BLaER1 treated with 17β-estradiol and CSF1 and Interleukin-3, amounts not matched to agents 10 nM and 100 nM (cell line): ENCODE measurements around the gene GALNTL6.

Experiments used
- H3K27ac ChIP-seq, 11 experiments: shearing (Covaris generic); formaldehyde crosslinking; 2 replicates each; pipeline ENCODE4 v1.8.1; 2022
- H3K27me3 ChIP-seq, 11 experiments: shearing (Covaris generic); formaldehyde crosslinking; 2 replicates each; pipeline ENCODE4 v1.8.1; 2022
- H3K36me3 ChIP-seq, 11 experiments: shearing (Covaris generic); formaldehyde crosslinking; 2 replicates each; pipeline ENCODE4 v1.8.1; 2022
- H3K4me1 ChIP-seq, 10 experiments: shearing (Covaris generic); formaldehyde crosslinking; 2 replicates each; pipeline ENCODE4 v1.8.1; 2022
- H3K4me2 ChIP-seq, 11 experiments: shearing (Covaris generic); formaldehyde crosslinking; 2 replicates each; pipeline ENCODE4 v1.8.1; 2022
- H3K4me3 ChIP-seq, 10 experiments: shearing (Covaris generic); formaldehyde crosslinking; 2 replicates each; pipeline ENCODE4 v1.8.1; 2022
- H3K9ac ChIP-seq, 11 experiments: shearing (Covaris generic); formaldehyde crosslinking; 2 replicates each; pipeline ENCODE4 v1.8.1; 2022
- H3K9me3 ChIP-seq, 11 experiments: shearing (Covaris generic); formaldehyde crosslinking; replicated peaks in 1 of 11; 2 replicates each; pipeline ENCODE4 v1.8.1; 2022
- H4K20me1 ChIP-seq, 11 experiments: shearing (Covaris generic); formaldehyde crosslinking; 2 replicates each; pipeline ENCODE4 v1.8.1; 2022
- Cebpa-rat ChIP-seq, 11 experiments: shearing (Covaris generic); IDR thresholded peaks; 2 replicates each; pipeline ENCODE4 v1.8.1; 2022

The GALNTL6 gene

DNA sequence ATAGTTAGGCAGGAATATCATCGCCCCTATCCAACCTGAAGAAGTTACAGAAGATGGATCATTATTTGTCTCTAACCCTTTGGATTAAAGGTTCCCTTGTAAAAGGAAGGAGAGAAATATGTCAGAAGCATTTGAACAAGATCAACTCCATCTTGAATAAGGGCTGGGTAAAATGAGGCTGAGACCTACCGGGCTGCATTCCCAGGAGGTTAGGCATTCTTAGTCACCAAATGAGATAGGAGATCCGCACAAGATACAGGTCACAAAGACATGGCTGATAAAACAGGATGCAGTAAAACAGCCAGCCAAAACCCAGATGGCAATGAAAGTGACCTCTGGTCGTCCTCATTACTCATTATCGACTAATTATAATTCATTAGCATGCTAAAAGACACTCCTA, 148.9 kb downstream of the GALNTL6 start:
- no peak overlapping the region for H3K27ac ChIP-seq
- no peaks in the 10 kb centered on the region for H3K36me3 ChIP-seq
- no peak overlapping the region for H3K4me2 ChIP-seq
- H3K4me3 ChIP-seq, result no peak overlapping the region
- H4K20me1 ChIP-seq, result no peaks in the 10 kb centered on the region
- no peaks in the 10 kb centered on the region for H3K4me1 ChIP-seq
- H3K27me3 ChIP-seq, result no peaks in the 10 kb centered on the region
- H3K9me3 ChIP-seq, result no peaks in the 10 kb centered on the region
- H3K9ac ChIP-seq, result no peak overlapping the region
- no peak for TF ChIP-seq Cebpa-rat (IDR thresholded peaks at IDR 0.05)

DNA sequence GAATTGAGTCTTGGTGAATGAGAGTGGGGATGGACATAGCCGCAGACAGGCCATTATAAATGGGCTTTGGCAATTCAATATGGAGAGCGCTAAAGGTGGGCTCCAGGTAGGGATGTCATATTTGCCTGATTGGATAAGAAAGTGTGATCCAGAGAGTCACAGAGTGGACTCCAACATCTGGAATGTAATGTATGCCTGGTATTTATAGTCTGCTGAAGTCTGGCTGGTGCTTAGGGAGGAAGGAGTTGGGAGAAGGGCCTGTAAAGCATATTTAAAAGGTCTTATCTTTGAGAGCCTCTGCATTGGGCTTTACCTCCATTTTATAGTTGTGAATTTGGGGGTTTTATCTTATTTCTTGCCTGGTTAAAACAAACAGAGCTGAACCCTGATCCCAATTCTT, 153.2 kb downstream of the GALNTL6 start:
- no peaks in the 10 kb centered on the region for H3K4me1 ChIP-seq
- H3K9me3 ChIP-seq, result no peaks in the 10 kb centered on the region
- H3K9ac ChIP-seq, result no peak overlapping the region
- H3K27me3 ChIP-seq, result no peaks in the 10 kb centered on the region
- no peaks in the 10 kb centered on the region for H3K36me3 ChIP-seq
- no peak overlapping the region for H3K27ac ChIP-seq
- no peaks in the 10 kb centered on the region for H4K20me1 ChIP-seq
- no peak overlapping the region for H3K4me3 ChIP-seq
- no peak for TF ChIP-seq Cebpa-rat (IDR thresholded peaks at IDR 0.05)
- no peak overlapping the region for H3K4me2 ChIP-seq

DNA sequence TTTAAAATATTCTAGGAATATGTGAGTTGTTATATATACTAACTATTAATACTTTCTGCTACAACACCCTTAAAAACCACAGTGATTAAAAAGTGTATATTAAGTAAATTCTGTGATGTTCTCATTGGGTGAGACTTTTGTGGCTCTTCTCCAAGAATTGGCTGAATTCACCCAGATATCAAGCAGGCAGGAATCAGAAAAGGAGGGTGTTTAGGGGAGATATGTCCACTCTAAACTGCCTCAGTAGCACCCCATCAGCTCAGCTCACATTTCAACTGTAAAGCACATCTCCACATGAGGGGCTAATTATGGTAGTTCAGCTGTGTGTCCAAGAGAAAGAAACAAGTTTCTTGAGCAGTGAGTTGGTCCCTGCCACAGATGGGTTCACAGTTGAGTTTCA, 165.0 kb downstream of the GALNTL6 start:
- Histone ChIP-seq H3K4me3 (no peak overlapping the region), H3K4me2 (no peak overlapping the region), H4K20me1 (no peaks in the 10 kb centered on the region), H3K27me3 (no peaks in the 10 kb centered on the region), H3K9me3 (no peaks in the 10 kb centered on the region), H3K9ac (no peak overlapping the region), H3K4me1 (no peaks in the 10 kb centered on the region), H3K36me3 (no peaks in the 10 kb centered on the region), H3K27ac (no peak overlapping the region)
- no peak for TF ChIP-seq Cebpa-rat (IDR thresholded peaks at IDR 0.05)

DNA sequence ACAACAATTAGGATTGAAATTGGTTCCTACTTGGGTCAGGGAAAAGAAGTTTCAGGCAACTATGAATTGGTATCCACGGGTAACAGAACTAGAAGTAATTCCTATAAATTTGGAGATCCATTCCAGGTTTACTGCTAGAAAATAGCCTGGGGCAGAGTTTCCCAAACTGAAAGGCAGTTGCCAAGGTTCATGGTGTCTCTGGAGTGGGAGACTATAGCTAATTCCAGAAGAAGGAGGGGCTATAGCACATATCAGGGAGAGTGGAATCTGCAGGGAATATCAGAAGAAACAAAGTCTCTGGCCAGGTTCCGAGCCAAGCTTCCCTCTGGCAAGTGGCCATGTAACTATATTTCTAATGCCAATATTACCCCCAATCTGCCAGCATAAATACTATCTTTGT, 166.3 kb downstream of the GALNTL6 start:
- Histone ChIP-seq H3K4me1 (no peaks in the 10 kb centered on the region), H3K9ac (no peak overlapping the region), H4K20me1 (no peaks in the 10 kb centered on the region), H3K4me2 (no peak overlapping the region), H3K9me3 (no peaks in the 10 kb centered on the region), H3K27me3 (no peaks in the 10 kb centered on the region), H3K4me3 (no peak overlapping the region), H3K27ac (no peak overlapping the region), H3K36me3 (no peaks in the 10 kb centered on the region)
- no peak for TF ChIP-seq Cebpa-rat (IDR thresholded peaks at IDR 0.05)

DNA sequence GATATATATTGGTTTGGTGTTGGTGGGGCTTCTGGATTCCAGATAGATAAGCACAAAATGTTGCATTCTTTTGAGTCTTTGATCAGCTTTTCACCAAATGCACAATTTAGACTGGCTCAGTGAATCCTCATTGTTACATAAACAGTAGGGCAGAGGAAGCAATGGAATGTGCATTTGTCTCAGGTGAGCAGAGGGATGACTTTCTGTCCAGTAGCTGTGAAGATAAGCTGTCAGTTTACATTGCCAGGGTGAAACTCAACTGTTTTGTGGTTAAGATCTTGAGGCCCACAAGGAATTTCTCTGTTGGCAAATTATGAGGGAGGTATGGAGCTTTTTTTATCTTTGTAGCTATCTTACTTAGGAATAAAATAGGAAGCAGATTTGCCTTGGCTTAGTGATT, 168.0 kb downstream of the GALNTL6 start:
- Histone ChIP-seq H3K9me3 (no peaks in the 10 kb centered on the region), H3K27ac (no peak overlapping the region), H3K9ac (no peak overlapping the region), H3K4me2 (no peak overlapping the region), H3K4me3 (no peak overlapping the region), H3K36me3 (no peaks in the 10 kb centered on the region), H4K20me1 (no peaks in the 10 kb centered on the region), H3K4me1 (no peaks in the 10 kb centered on the region), H3K27me3 (no peaks in the 10 kb centered on the region)
- TF ChIP-seq Cebpa-rat (IDR thresholded peaks at IDR 0.05), result no peak

DNA sequence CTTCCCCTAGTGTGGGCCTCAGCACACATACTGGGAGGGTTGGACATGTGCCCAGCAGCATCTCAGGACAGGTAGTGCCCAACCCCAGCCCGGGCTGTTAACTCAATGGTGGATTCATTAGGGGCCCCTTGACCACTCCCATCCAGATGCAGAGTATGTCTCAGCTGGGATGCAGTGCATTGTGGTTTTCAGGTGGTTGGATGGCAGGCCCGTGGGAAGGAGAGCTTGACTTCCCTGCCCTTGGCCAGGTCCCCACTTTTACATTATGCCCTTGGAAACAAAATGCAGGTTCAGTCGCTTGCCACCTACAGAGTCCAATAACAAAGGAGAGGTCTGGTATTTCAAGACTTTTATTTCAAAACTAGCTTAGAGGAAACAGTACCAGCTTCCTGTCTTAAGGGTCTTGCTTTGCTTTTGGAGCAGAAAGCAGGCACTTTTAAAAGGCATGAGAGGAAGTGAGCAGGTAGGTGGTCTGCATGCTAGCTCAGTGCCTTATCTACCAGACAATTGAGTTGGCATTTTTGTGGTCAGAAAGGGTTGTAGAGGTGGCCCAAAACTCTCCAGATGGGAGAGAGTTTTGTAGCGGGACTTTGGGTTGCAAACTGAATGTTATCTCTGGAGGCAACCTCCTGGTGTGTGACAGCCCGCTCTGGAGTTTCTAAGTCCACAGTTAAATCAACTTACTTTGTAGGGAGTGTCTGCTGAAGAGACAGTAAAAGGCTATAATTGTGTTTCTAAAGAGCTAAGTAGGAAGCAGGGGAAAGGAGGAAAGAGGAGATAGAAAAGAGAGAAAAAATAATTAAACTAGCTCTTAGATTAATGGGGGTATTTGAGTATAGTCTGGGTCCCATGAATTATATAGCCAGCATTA, 171.0 kb downstream of the GALNTL6 start:
- Histone ChIP-seq H3K4me3 (no peak overlapping the region), H4K20me1 (no peaks in the 10 kb centered on the region), H3K9me3 (no peaks in the 10 kb centered on the region), H3K36me3 (no peaks in the 10 kb centered on the region), H3K27ac (no peak overlapping the region), H3K9ac (no peak overlapping the region), H3K4me2 (no peak overlapping the region), H3K27me3 (no peaks in the 10 kb centered on the region), H3K4me1 (no peaks in the 10 kb centered on the region)
- no peak for TF ChIP-seq Cebpa-rat (IDR thresholded peaks at IDR 0.05)

- H3K4me2 ChIP-seq, result no peak overlapping the region
- H3K4me3 ChIP-seq, result no peak overlapping the region
- H3K9me3 ChIP-seq, result no peaks in the 10 kb centered on the region
- H3K9ac ChIP-seq, result no peak overlapping the region
- H4K20me1 ChIP-seq, result no peaks in the 10 kb centered on the region
- H3K36me3 ChIP-seq, result no peaks in the 10 kb centered on the region
- no peaks in the 10 kb centered on the region for H3K4me1 ChIP-seq
- no peak for TF ChIP-seq Cebpa-rat (IDR thresholded peaks at IDR 0.05)
- H3K27ac ChIP-seq, result no peak overlapping the region
- no peaks in the 10 kb centered on the region for H3K27me3 ChIP-seq
Observed at GRCh38 chr4:171985129-171985528, 171.9 kb downstream of the GALNTL6 start.

- H4K20me1 ChIP-seq, result no peaks in the 10 kb centered on the region
- H3K27ac ChIP-seq, result no peak overlapping the region
- H3K9ac ChIP-seq, result no peak overlapping the region
- H3K36me3 ChIP-seq, result no peaks in the 10 kb centered on the region
- no peak overlapping the region for H3K4me3 ChIP-seq
- H3K9me3 ChIP-seq, result no peaks in the 10 kb centered on the region
- H3K27me3 ChIP-seq, result no peaks in the 10 kb centered on the region
- no peak overlapping the region for H3K4me2 ChIP-seq
- H3K4me1 ChIP-seq, result no peaks in the 10 kb centered on the region
- no peak for TF ChIP-seq Cebpa-rat (IDR thresholded peaks at IDR 0.05)
Observed at GRCh38 chr4:171993247-171993646, 180.0 kb downstream of the GALNTL6 start.

DNA sequence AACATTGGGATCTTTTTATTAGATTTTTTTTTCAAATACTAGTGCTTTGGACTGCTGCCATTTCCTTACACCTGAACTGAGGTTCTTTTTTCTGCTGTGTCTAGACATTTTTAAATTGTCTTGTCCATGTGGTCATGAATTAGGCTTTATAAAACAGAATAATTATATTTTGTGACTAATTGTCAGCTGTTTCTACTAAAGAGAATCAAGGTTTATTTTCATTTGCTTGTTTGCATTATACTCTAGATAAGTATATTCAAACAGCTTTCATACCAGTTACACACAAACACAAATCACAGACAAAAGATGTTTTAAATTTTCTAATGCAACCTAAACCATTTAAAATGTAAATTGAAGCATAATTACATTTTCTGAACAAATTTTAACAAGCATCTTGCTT, 194.7 kb downstream of the GALNTL6 start:
- no peaks in the 10 kb centered on the region for H3K36me3 ChIP-seq
- H3K27ac ChIP-seq, result no peak overlapping the region
- no peak for TF ChIP-seq Cebpa-rat (IDR thresholded peaks at IDR 0.05)
- H3K27me3 ChIP-seq, result no peaks in the 10 kb centered on the region
- peaks cover 0 to 14% (median 1%) of the 10 kb centered on the region in 10 experiments; a peak in 6 of 20 replicates for H3K4me1 ChIP-seq
- no peaks in the 10 kb centered on the region for H4K20me1 ChIP-seq
- H3K9ac ChIP-seq, result no peak overlapping the region
- no peak overlapping the region for H3K4me2 ChIP-seq
- no peak overlapping the region for H3K4me3 ChIP-seq
- H3K9me3 ChIP-seq, result no peaks in the 10 kb centered on the region

GRCh38 chr4:172009446-172010230, 196.4 kb downstream of the GALNTL6 start:
- H3K9ac ChIP-seq, result no peak overlapping the region
- H3K4me3 ChIP-seq, result no peak overlapping the region
- H3K27me3 ChIP-seq, result no peaks in the 10 kb centered on the region
- H3K27ac ChIP-seq, result no peak overlapping the region
- no peaks in the 10 kb centered on the region for H3K36me3 ChIP-seq
- H3K4me2 ChIP-seq, result no peak overlapping the region
- no peaks in the 10 kb centered on the region for H3K9me3 ChIP-seq
- TF ChIP-seq Cebpa-rat (IDR thresholded peaks at IDR 0.05), result no peak
- H3K4me1 ChIP-seq, result peaks cover 0 to 14% (median 1%) of the 10 kb centered on the region in 10 experiments; a peak in 6 of 20 replicates
- no peaks in the 10 kb centered on the region for H4K20me1 ChIP-seq
